ENCODE measurements around the gene UCN2. TPM values are rescaled to one million over a fixed set of nuclear protein-coding genes. Genes with fewer than 3 reads are reported as not detected.

The UCN2 gene
- total RNA-seq, 1 donor from 2014 or later: 1.9 TPM

- DNase-seq (ENCODE audit: low spot score): no peak
Observed at GRCh38 chr3:48591886-48592518, 28.4 kb upstream of the UCN2 start.

GRCh38 chr3:48591436-48591835 lies 27.9 kb upstream of the UCN2 start:
- DNase-seq (ENCODE audit: low spot score): no peak

- DNase-seq (ENCODE audit: low spot score): no peak
Observed at GRCh38 chr3:48588230-48588629, 24.6 kb upstream of the UCN2 start.

- no peak for DNase-seq (ENCODE audit: low spot score)
Observed at GRCh38 chr3:48587686-48588085, 24.1 kb upstream of the UCN2 start.

- DNase-seq (ENCODE audit: low spot score): no peak
Observed at GRCh38 chr3:48585411-48585810, 21.8 kb upstream of the UCN2 start.

GRCh38 chr3:48584836-48585235 lies 21.3 kb upstream of the UCN2 start:
- no peak for DNase-seq (ENCODE audit: low spot score)

GRCh38 chr3:48581621-48582481 lies 18.3 kb upstream of the UCN2 start:
- DNase-seq (ENCODE audit: low spot score): no peak

GRCh38 chr3:48576647-48577046 lies 13.1 kb upstream of the UCN2 start:
- no peak for DNase-seq (ENCODE audit: low spot score)

- DNase-seq (ENCODE audit: low spot score): no peak
Observed at GRCh38 chr3:48575366-48575765, 11.8 kb upstream of the UCN2 start.

- no peak for DNase-seq (ENCODE audit: low spot score)
Observed at GRCh38 chr3:48573973-48574585, 10.5 kb upstream of the UCN2 start.

- no peak for DNase-seq (ENCODE audit: low spot score)
Observed at GRCh38 chr3:48572517-48572916, 8.9 kb upstream of the UCN2 start.

- DNase-seq (ENCODE audit: low spot score): no peak
Observed at GRCh38 chr3:48571938-48572337, 8.4 kb upstream of the UCN2 start.

- no peak for DNase-seq (ENCODE audit: low spot score)
Observed at GRCh38 chr3:48569808-48570450, 6.3 kb upstream of the UCN2 start.

- DNase-seq (ENCODE audit: low spot score): no peak
Observed at GRCh38 chr3:48569400-48569799, 5.8 kb upstream of the UCN2 start.

GRCh38 chr3:48568476-48568875 lies 4.9 kb upstream of the UCN2 start:
- no peak for DNase-seq (ENCODE audit: low spot score)

GRCh38 chr3:48567500-48567899 lies 3.9 kb upstream of the UCN2 start:
- DNase-seq (ENCODE audit: low spot score): no peak

- no peak for DNase-seq (ENCODE audit: low spot score)
Observed at GRCh38 chr3:48567090-48567489, 3.5 kb upstream of the UCN2 start.

- no peak for DNase-seq (ENCODE audit: low spot score)
Observed at GRCh38 chr3:48566401-48566760, 2.8 kb upstream of the UCN2 start.

- no peak for DNase-seq (ENCODE audit: low spot score)
Observed at GRCh38 chr3:48565591-48566400, 2.2 kb upstream of the UCN2 start.

- DNase-seq (ENCODE audit: low spot score): no peak
Observed at GRCh38 chr3:48565186-48565585, 1.6 kb upstream of the UCN2 start.

- DNase-seq (ENCODE audit: low spot score): no peak
Observed at GRCh38 chr3:48564667-48565066, 1.1 kb upstream of the UCN2 start.

- no peak for DNase-seq (ENCODE audit: low spot score)
Observed at GRCh38 chr3:48564022-48564421, 441 bp upstream of the UCN2 start.

All from umbilical cord (tissue), 2 donors.